Measurements from ENCODE around the gene UPK2.
"Not testable (repeated sequence)": the region's sequence is repeated elsewhere in the genome, so short reads cannot be mapped to it uniquely, and the experiment has no call there.

UPK2 gene

DNA sequence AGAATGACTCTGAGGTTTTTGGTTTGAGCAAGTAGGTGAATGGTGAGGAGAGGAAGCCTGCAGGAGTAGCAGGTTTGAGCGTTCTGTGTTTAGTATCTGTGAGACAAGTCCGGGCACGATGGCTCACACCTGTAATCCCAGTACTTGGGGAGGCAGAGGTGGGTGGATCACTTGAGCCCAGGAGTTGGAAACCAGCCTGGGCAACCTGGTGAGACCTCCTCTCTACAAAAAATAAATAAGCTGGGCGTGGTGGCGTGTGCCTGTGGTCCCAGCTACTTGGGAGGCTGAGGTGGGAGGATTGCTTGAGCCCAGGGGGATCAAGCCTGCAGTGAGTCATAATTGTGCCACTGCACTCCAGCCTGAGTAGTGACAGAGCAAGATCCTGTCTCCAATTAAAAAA lies 32.2 kb downstream of the UPK2 start:
- DNase-seq (ENCODE audit: low read depth in 2 of 2) = no peak

DNA sequence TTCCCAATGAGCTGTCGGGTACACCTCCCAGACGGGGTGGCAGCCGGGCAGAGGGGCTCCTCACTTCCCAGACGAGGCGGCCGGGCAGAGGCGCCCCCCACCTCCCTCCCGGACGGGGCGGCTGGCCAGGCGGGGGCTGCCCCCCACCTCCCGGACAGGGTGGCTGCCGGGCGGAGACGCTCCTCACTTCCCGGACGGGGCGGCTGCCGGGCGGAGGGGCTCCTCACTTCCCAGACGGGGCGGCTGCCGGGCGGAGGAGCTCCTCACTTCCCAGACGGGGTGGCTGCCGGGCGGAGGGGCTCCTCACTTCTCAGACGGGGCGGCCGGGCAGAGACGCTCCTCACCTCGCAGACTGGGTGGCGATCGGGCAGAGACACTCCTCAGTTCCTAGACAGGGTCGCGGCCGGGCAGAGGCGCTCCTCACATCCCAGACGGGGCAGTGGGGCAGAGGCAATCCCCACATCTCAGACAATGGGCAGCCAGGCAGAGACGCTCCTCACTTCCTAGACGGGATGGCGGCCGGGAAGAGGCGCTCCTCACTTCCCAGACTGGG lies 35.5 kb downstream of the UPK2 start:
- not testable (repeated sequence) for DNase-seq (ENCODE audit: low read depth in 2 of 2)

DNA sequence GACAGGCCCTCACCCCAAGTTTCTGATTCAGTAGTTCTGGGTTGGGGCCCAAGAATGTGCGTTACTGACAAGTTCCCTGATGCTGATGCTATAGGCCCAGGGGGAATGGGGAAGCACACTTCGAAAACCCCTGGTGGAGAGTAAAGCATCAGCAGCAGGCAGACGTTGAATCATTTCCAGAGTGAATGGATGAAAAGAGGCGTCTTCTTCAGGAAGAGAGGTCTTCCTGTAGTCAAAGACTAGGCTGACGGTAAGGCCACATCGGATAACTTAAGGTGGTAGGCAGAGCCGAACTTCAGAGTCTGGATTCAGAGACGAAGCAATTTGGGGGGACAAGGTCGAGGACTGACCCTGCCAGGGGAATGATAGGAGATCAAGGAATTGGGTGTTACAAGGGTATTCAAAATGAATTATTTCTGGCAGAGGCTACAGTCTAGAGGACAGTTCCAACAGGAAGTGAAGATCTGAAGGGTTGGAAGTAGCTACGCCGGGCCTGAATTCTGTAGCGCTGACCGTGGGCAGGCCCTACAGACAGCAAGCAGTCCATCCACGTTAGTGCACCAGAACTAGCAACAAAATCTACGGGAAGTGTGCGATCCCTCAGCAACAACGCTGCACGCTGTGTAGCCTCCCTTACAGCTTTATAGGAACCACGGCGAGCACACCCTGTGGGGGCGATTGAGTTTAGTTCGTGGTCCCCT lies 41.0 kb downstream of the UPK2 start:
- peak; percentile 24 to 38 for DNase-seq (ENCODE audit: low read depth in 2 of 2)

DNA sequence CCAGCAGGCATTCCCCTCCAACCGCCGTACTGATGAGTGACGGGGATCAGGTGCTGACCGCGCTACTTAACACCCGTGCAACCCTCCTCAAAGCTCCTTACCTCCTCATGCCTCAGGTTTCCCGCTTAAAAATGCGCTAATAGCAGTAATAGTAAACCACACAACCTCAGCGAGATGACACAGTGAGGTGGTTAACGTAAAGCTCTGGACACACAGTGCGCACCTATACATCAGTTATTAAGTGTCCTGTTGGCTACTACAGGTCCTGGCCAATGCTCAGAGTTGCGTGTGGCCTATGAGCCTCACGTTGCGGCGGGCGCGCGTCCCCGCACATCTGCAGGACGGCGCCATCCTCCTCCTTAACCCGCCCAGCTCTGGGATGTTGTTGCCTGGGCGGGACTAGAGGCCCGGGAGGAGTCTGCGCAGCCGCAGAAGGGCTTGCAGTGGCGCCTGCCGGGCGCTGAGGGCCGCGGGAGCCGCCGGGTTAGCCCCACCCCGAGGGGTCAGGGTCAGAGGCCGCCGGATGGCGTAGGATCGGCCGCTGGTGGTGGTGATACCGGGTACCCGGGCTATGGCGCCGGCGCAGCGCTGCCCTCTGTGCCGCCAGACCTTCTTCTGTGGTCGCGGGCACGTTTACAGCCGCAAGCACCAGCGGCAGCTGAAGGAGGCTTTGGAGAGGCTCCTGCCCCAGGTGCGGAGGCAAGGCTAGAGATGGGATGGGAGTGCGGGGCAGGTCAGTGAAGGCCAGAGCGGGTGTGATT lies 41.7 kb downstream of the UPK2 start, which contains the start of gene CENATAC:
Gene CENATAC, plus strand, starts transcription at position 512 of the 761 bp plus-strand sequence. Its CDS starts 60 bp downstream, at position 572.
- DNase-seq (ENCODE audit: low read depth in 2 of 2) = peak; percentile 90 to 95

DNA sequence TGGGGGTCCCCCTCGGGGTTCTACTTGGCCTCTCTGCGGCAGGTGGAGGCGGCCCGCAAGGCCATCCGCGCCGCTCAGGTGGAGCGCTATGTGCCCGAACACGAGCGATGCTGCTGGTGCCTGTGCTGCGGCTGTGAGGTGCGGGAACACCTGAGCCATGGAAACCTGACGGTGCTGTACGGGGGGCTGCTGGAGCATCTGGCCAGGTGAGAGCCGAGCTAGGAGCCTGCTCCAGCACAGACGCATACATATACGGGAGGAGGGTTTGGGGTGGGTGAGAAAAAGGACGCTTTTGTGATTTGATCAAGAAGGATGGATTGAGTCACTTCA lies 42.3 kb downstream of the UPK2 start:
- no peak for DNase-seq (ENCODE audit: low read depth in 2 of 2)

DNA sequence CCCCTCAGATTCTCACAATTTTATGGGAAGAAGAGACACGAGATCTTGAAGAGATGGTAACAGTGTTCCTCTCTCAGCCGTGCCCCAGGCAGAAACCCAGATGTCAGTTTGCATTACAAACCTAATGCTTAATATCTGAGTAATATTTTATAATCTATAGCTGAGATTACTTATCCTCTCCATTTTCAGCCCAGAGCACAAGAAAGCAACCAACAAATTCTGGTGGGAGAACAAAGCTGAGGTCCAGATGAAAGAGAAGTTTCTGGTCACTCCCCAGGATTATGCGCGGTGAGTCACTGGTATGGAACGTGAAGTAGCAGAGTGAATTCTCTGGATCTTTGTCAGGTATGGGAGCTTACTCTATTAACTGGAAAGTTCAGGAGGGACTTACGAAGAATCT lies 42.7 kb downstream of the UPK2 start:
- no peak for DNase-seq (ENCODE audit: low read depth in 2 of 2)

DNA sequence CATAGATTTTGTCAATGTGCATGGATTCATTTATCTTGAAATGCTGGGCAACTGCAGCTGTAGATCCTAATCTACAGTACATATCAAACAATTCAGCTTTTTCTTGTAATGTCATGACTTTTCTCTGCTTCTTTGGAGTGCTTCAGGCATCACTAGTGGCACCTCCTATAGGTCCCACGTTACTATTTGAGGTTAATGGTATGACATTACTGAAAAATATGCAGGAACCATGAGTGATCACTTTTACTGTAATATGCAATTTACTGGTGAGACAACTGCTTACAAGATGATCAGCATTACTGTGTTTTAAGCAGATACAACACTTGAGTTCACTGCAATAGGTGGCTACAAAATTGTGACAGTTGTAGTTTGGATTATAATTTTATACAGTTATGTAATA lies 44.8 kb downstream of the UPK2 start:
- no peak for DNase-seq (ENCODE audit: low read depth in 2 of 2)

DNA sequence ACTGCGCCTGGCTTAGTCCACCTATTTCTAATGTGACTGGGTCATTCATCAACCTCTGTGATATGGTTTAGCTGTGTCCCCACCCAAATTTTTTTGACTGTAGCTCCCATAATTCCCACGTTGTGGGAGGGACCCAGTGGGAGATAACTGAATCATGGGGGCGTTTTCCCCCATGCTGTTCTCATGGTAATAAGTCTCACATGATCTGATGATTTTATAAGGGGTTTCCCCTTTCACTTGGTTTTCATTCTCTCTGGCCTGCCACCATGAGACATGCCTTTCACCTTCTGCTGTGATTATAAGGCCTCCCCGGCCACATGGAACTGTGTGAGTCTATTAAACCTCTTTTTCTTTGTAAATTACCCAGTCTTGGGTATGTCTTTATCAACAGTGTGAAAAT lies 50.6 kb downstream of the UPK2 start:
- DNase-seq (ENCODE audit: low read depth in 2 of 2) = no peak

Data from stimulated activated CD4-positive, alpha-beta T cell treated with anti-CD3 and anti-CD28 coated beads, Interleukin-15, amount 100 ng/mL, for 48 hours (primary cell).